HG02588 (cell line): ENCODE data around the gene RPN1.
"Not testable (repeated sequence)": the region's sequence is repeated elsewhere in the genome, so short reads cannot be mapped to it uniquely, and the experiment has no call there.

Experiments used
- ATAC-seq: cut with Tn5 transposase; IDR thresholded peaks from one replicate; pipeline ENCODE4 v1.9.1; 2021; ENCODE audit warnings: mild to moderate bottlenecking, moderate library complexity; ENCODE audit not compliant: unreplicated experiment

RPN1 gene

DNA sequence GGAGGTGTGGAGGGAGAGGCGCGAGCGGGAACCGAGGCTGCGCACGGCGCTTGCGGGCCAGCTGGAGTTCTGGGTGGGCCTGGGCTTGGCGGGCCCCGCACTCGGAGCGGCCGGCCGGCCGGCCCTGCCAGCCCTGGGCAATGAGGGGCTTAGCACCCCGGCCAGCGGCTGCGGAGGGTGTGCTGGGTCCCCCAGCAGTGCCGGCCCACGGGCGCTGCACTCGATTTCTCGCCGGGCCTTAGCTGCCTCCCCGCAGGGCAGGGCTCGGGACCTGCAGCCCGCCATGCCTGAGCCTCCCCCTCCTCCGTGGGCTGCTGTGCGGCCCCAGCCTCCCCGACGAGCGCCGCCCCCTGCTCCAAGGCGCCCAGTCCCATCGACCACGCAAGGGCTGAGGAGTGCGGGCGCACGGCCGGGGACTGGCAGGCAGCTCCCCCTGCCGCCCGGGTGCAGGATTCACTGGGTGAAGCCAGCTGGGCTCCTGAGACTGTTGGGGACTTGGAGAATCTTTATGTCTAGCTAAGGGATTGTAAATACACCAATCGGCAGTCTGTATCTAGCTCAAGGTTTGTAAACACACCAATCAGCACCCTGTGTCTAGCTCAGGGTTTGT lies 2.9 kb upstream of the RPN1 start:
- ATAC-seq: not testable (repeated sequence)

DNA sequence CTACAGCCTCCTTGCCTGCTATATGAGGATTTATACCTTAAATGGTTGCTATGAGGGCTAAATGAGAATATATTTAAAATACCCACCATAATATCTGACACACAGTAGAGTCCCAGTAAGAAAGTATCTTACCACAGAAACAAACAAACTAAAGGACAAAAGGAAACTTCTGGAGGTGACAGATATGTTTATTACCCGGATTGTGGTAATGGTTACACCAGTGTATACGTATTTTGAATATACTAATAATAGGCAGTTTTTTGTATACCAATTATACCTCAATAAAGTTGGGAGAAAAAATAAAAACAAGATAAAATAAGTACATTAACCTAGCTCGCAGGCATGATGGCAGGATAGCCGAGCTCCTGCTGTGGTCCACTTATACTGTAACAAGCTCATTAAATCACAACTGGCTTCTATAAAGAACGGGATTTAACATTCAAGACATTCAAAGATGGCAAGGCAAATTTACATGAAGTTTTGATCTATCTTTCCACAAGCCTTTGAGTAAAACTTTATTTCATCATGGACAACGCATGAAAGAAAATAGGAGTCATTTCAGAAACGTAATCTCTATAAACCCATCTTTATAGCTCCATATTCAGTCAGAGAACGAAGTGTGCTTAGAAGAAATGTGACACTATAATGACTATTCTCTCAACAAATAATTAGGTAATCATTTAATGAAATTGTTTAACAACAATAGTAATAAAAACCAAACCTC lies 1.5 kb downstream of the RPN1 start:
- ATAC-seq: no peak

DNA sequence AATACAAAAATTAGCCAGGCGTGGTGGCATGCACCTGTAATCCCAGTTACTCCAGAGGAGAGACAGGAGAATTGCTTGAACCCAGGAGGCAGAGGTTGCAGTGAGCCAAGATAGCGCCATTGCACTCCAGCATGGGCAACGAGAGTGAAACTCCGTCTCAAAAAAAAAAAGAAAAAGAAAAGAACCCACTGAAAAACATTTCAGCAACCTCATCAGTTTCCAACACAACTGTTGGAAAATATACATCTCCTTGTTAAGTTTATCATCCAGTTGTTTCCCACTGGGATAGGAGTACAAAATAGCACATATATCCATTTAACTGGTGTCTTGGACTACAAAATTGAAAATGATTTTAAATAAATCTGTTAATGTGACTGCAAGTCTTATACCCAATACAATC lies 2.2 kb downstream of the RPN1 start:
- no peak for ATAC-seq

DNA sequence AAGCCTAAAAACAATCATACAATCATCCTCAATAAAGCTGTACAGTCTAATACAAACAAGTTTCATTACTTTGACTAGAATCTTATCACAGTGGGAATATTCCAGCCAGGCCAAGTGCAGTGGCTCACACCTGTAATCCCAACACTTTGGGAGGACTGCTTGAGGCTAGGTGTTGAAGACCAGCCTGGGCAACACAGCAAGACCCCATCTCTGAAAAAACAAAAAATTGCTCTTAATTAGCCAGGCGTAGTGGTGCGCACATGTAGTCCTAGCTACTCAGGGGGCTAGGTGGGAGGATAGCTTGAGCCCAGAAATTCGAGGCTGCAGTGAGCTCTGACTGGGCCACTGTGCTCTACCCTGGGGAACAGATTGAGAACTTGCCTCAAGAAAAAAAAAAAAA lies 3.3 kb downstream of the RPN1 start:
- no peak for ATAC-seq

DNA sequence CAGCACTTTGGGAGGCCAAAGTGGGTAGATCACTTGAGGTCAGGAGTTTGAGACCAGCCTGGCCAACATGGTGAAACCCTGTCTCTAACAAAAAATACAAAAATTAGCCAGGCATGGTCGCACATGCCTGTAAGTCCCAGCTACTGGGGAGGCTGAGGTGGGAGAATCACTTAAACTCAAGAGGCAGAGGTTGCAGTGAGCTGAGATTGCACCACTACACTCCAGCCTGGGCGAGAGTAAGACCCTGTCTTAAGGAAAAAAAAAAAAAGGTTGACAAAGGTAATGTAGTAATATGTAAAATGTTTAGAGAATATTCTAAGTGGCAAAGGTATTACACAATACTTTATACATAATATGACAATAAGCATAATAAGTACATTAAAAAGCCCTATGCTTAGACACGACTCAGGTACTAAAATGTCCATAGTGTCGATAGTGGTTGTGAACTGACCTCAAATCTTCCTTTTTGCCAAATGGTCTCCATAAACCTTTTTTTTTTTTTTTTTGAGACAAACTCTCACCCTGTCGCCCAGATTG lies 16.5 kb downstream of the RPN1 start:
- no peak for ATAC-seq

DNA sequence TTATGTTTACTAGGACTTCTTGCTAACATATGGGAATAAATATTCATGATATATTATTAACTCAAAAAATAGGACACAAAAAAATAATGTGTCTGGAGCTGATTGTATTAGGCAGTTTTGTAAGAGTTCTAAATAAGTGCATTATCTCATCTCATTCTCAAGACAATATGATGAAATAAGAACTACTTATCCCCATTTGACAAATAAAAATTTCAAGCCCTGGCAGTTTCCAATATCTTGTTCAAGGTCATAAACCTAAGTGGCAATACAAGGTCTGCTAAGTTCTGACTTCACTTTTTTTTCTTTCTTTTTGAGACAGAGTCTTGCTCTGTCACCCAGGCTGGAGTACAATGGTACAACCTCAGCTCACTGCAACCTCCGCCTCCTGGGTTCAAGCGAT lies 18.3 kb downstream of the RPN1 start:
- no peak for ATAC-seq

DNA sequence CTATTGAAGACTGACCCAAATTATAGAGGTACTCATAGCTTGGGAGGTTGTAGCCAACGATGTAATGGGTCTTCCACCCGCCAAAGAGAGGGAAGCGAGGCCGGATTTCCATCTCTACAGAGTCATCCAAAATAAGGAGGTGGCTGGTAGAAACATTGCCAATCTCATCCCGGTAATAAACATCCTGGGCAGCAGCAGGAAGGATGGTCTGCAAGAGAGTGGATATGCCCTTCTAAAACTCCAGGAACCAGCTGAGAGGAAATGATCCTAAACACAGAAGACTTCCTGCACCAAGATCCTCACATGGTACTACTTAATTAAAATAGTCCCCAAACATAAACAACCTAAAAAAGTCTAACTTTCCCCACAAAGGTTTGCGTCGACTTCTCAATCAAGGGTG lies 20.7 kb downstream of the RPN1 start:
- no peak for ATAC-seq

DNA sequence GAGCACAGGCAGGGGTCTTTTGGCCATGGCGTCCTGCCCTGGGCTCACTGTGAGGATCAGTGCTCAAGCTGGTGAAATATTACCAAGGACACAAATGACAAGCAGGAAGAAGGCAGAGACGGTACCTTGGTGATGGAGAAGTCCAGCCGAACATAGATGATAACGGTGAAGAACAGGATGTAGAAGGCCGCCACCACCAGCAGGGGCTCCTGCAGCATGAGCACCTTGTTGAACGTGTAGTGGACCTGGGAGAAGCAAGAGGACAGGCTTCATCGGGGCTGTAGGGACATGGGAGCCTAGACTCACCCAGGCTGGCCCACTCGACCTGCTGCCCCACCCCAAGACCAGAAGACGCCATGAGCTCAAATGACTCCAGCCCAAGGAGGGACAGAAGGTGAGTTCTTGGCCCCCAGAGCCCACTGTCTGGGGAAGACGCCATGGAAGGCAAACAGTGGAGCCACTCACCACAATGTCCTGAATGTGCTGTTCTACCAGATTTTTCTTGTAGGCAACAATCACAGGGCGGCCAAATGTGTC lies 25.1 kb downstream of the RPN1 start:
- no peak for ATAC-seq

DNA sequence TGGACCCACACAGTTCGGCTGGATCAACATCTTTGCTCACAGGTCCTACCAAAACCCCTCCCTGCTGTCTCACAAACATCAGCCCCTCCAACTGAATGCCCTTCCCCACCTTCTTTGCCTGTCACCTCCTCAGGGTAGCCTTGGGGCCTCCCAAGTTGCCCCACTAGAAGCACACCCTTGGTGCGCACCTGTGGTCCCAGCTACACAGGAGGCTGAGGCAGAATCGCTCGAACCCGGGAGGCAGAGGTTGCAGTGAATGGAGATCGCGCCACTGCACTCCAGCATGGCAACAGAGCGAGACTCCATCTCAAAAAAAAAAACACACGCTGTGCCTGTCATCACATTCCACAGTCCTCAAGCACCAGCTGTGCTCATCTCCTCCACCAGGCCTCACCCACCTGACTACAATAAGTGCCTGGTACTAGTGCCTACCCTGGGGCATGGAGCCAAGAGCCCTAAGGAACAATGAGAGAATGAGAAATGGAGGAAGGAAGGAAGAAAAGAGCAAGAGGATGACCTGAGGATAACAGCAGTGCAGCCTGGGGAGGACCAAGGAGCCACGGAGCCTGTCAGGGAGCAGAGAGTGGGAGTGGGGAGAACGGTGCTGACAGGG lies 26.0 kb downstream of the RPN1 start:
- ATAC-seq: no peak

DNA sequence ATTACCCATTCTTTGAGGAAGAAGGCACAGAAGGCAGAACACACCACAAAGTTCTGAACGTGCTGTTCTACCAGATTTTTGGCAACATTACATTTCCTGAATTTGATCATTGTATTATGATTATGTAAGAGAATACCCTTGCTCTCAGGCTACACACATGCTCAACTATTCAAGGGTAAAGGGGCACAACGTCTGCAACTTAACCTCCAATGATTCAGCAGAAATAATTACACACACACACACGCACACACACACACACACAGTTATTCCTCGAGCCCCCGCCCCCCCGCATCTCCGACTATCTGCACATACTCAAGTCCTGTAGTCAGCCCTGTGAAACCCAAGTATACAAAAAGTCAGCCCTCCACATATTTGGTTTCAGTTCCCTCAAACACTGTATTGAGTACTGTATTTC lies 26.8 kb downstream of the RPN1 start:
- no peak for ATAC-seq

DNA sequence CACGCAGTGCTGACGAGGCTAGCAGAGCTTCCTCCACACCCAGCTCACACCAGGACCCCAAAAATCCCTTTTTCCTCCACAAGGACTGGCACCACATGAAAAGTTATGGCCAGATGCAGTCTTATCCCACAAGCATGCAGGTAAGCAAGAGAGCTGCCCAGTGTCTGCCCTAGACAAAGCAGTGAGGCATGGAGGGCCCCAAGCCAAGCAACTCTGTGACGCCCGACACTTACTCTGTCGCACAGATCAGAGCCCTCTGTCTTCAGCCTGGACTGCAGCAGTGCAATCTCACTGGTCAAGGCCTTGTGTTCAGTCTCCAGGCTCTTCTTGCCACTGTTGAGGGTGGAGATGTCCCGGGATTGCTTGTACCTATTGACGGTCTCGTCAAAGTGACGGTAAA lies 28.7 kb downstream of the RPN1 start:
- ATAC-seq: no peak

DNA sequence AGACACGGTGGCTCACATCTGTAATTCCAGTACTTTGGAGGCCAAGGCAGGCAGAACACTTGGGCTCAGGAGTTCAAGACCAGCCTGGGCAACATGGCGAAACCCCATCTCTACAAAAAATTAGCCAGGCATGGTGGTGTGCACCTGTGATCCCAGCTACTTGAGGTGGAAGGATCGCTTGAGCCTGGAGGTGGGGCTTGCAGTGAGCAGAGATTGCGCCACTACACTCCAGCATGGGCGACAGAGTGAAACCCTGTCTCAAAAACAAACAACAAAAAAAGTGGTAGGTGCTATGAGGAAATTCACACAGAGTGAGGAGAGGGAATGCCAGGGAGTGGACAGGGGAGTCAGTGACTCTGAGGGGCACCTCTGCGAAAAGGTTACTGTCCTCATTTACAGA lies 29.4 kb downstream of the RPN1 start:
- no peak for ATAC-seq

DNA sequence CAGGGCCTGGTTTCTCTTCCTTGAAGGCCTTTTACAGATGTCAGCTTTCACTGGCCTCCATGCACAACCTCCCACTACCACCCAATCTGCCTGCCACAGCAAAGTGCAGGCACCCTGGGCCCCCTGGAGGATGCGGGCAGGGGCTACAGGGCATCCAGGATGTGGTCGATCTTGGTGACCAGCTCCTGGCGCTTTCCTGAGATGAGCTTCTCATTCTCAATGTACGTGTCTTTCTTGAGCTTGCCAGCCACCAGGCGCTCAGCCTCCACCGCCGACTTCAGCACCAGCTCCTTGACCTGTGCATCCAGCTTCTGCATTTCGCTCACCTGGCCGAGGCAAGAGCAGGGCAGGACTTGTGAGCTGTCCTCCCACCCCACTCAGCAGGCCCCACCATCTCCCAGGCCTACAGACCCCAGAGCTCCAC lies 30.3 kb downstream of the RPN1 start:
- no peak for ATAC-seq

DNA sequence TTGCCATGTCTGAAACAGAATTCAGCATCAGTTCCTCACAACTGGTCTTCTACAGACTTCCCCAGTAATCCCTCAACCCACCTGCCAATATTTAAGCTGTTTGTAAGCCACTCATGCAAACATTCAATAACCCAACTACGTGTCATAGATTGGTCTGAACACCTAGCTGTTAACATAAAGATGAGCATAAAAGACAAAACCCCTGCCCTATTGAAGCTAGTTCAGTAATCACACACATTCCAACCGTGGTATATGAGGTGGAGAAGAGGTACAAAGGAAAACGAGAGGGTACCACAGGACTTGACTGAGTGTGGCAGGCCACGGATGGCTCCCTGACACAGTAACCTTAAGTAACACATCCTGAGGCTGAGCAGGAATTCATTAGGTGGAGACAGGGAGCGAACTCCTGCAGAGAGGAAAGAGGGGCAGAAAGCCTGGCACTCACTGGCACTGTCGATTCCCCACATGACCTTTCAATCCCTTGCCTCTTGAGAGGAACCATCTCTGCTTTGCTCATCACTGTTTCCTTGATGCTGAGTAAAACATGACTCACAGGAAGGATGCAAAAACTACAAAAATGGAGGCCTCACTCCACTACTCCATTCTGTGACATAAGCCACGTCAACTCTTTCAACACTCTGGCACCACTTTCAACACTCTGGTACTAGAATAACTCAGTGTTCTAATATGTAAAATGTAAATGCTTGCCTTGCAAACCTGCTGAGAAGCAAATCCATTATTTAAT lies 31.3 kb downstream of the RPN1 start:
- ATAC-seq: no peak

DNA sequence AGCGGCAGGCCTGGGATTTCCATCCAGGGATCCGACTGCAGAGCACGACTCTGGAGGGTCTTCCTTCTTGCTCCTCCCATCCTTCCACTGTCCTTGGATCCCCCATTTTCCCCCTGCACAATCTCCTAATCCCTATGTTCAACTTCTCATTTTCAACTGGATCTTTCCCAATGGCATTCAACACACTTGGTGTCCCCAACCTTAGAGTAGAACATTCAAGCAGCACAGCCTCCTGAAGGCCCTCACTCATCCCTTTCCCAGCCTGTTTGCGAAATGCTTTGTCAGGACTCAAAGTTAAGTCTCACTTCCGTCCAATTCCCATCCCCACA lies 32.3 kb downstream of the RPN1 start:
- ATAC-seq: peak; percentile 1

DNA sequence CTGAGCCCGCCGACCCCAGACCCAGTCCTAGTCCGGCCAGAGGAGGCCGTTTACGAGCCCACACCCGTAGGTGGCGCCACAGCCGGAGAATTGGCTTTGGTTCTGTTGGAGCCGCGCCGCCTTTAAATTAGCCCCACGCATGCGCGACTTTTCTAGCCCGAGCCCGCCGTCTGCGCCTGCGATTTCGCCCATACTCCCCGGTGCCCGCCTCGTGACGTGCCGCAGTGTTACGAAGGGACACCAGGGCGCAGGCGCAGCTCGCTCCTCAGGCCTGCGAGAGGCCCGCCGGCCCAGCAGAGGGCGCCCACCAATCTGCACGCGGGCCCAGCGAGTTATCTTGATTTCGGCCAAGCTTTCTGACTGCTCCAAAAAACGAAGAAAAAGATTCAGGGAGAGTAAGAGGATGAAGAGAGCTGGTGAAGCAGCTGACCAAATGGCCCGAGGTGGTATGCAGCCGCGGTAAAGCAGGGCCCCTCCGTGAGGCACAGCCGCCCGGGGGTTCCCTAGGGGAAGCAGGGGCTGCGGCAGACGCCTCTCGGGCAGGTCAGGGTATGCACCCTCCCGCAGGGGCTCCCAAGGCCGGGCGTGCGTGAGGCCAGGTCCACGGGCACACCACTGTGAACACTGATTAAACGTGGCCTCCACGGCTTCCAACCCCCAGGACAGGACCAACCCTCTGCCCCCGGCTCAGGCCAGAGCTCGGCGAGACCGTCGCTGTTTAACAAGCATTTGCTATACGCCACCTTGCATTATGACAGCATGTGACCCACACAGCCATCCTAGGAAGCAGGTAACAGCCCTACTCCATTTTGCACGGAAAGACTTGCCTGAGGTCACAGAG lies 32.8 kb downstream of the RPN1 start:
- ATAC-seq: peak; percentile 88

DNA sequence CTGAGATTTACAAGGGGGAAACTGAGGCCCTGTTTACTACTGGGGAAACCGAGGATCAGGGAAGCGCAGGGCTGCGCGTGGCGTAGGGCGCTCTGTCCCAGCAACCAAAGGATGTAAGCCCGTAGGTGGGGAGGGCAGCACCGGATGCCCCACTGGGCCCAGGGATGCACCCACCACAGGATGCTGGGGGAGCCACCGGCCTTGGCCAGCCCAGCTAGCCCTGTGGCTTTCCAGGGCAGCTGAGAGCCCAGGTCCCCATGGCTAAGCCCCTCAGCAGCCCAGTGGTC lies 33.4 kb downstream of the RPN1 start:
- ATAC-seq: no peak

DNA sequence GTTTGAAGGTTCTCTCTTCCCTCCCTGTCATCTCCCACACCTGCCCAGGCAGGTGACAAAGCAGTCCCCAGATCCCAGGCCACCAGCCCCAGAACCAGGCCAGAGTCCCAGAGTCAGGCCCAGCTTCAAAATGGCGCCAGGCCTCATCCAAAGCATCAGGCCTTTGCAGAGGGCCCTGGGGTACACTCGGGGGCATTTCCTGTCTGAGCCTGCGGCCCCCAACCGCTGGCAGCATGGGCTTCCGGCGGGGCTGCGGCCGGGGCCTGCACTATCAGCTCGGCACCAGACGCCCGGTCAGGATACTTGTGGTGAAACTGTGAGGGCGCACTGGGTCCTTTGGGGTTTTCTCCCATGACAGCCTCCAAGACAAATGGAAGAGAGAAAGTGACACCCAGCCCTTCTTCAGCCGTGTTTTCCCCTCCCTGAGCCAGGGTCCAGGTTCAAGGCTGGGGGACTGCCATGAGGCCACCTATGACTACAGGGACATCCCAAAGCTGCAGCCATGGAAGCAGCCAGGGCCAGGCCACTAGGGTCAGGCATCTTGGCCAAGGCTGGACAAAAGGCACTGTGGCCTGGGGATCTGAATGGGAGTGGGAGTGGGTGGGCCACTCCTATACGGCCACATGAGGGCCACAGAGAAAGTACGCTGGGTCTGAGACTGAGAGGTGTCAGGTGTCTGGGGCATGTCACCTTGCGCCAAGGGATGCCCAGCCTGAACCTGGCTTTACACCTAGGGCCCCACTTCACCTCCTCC lies 33.9 kb downstream of the RPN1 start:
- no peak for ATAC-seq

DNA sequence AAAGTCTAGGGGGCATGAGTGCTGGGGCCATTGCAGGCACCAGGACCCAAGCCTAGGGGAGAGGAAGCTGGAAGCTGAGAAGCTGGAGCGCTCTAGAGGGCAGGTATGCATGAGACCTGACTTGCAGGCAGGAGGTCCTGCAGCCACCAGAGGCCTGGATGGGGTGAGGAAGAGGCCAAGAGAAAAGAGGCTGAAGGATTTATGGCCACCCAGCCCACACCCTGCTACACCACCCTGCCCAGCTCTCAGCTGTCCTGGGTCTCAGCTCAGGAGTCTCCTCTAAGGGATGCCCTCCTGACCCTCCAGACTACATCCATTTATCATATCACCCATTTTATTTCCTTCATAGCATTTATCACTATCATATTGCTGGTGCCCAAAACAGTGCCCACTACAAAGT lies 36.5 kb downstream of the RPN1 start:
- ATAC-seq: no peak
